Lower leg skin (tissue), 3 donors: ENCODE data around the gene CTSW.

Experiments used
- POLR2A ChIP-seq, 2 donors: fragments of 450-650 bp; IDR thresholded peaks; one replicate each; pipeline ENCODE4 v1.6.1; 2016 to 2017; ENCODE audit warnings: antibody characterized with exemption in 2 of 2, mild to moderate bottlenecking in 1 of 2, moderate library complexity in 1 of 2
- TF ChIP-seq, protein P1 (sequence below), 3 donors: fragments of 450-650 bp; IDR thresholded peaks; one replicate each; pipeline ENCODE4 v1.5.1; 2016; ENCODE audit warnings: antibody characterized with exemption in 3 of 3, mild to moderate bottlenecking in 3 of 3, moderate library complexity in 2 of 3

GRCh38 chr11:65900899-65901180 is 21.2 kb downstream of the CTSW start:
- TF ChIP-seq, protein P1, sequence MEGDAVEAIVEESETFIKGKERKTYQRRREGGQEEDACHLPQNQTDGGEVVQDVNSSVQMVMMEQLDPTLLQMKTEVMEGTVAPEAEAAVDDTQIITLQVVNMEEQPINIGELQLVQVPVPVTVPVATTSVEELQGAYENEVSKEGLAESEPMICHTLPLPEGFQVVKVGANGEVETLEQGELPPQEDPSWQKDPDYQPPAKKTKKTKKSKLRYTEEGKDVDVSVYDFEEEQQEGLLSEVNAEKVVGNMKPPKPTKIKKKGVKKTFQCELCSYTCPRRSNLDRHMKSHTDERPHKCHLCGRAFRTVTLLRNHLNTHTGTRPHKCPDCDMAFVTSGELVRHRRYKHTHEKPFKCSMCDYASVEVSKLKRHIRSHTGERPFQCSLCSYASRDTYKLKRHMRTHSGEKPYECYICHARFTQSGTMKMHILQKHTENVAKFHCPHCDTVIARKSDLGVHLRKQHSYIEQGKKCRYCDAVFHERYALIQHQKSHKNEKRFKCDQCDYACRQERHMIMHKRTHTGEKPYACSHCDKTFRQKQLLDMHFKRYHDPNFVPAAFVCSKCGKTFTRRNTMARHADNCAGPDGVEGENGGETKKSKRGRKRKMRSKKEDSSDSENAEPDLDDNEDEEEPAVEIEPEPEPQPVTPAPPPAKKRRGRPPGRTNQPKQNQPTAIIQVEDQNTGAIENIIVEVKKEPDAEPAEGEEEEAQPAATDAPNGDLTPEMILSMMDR (IDR thresholded peaks at IDR 0.05): no peak
- no peak for TF ChIP-seq POLR2A (IDR thresholded peaks at IDR 0.05)
